NCI-H2107 treated with DMSO at 0.1 percent for 48 hours (cell line): ENCODE data around the gene KIZ.

Experiments used
- DNase-seq: peaks from one replicate; lab custom pipeline; 2025; ENCODE audit not compliant: unreplicated experiment; lab: John Stamatoyannopoulos, UW

Gene KIZ

DNA sequence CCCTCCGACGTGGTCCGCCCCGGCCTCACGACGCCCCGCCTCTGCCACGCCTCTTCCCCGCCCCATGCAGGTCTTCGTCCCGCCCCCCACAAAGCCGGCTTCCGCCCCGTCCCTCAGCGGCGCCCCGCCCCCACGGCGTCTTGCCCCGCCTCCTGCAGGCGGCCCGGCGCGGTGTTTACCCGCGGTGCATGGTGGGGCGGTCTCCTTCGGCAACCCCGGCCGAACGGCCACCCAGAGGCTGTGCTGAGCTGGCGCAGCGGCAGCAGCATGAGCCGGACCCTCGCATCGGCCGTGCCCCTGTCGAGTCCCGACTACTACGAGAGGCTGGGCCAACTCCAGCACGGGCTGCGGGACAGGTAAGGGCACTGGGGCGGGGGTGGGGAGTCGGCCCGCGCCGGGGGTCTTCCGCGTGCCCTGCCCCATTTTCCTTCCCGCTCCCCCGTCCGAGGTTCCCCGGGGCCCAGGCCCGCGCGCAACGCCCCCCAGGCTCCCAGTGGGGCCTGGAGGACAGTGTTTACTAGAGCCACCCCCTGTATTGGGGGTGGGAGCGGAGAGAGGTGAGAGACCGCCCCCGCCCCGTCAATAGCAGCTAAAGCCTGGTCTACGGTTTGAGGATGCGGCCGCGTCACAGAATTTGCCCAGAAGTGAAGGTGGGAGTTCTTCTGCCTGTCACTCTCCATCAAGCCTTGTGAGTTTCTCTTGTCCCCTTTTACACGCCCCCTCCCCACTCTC lies at the start of gene KIZ:
TSS of gene KIZ (plus strand) at position 234 of the 732 bp plus-strand sequence. CDS start at position 268, 34 bp downstream.
- DNase-seq: peak; percentile 39

- no peak for DNase-seq
Observed at GRCh38 chr20:21077809-21078345, 48.0 kb upstream of the KIZ start.

GRCh38 chr20:21082584-21082983 lies 43.3 kb upstream of the KIZ start:
- no peak for DNase-seq

GRCh38 chr20:21083825-21084325 lies 42.0 kb upstream of the KIZ start:
- no peak for DNase-seq

- DNase-seq: no peak
Observed at GRCh38 chr20:21087862-21088540, 37.9 kb upstream of the KIZ start.

GRCh38 chr20:21089391-21089790 lies 36.5 kb upstream of the KIZ start:
- no peak for DNase-seq

GRCh38 chr20:21090111-21090618 lies 35.7 kb upstream of the KIZ start:
- no peak for DNase-seq

DNA sequence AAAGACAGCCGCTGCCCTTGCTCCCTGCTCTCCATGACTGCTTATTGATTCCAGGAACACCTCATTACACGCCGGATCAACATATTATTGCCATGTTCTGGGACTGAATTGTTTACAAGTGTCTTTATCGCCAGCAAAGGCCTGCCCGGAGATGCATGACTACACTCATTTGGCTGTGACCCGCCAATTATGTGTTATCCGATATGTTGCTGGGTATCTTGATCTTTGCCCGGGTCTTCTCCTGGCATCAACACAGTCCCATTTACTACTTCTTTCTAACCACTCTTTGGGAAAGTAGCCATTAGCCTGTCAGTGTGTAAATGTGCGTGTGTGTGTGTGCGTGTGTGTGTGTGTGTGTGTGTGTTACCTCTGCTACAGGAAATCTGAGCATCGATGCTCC lies 35.2 kb upstream of the KIZ start:
- DNase-seq: no peak

DNA sequence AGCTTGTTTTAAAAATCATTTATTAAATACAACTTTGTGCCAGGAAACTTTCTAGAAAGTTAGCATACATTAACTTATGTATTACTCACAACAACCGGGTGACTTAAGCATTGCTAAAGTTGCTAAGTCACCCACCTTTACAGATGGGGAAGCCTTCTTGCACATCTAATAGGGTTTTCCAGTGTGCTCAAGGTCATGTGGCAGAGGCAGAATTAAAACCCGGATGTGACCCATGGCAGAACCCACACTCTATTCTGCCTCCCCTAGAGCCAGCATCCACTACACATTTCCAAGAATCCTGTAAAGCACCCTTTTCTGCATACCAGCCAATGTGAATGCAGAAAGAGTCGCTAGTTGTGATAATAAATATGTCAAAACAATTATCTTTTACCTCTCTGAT lies 33.1 kb upstream of the KIZ start:
- DNase-seq: no peak

GRCh38 chr20:21096321-21097043 lies 29.4 kb upstream of the KIZ start:
- no peak for DNase-seq

GRCh38 chr20:21099751-21100577 lies 25.9 kb upstream of the KIZ start:
- DNase-seq: no peak

GRCh38 chr20:21100578-21101452 lies 25.1 kb upstream of the KIZ start:
- no peak for DNase-seq

DNA sequence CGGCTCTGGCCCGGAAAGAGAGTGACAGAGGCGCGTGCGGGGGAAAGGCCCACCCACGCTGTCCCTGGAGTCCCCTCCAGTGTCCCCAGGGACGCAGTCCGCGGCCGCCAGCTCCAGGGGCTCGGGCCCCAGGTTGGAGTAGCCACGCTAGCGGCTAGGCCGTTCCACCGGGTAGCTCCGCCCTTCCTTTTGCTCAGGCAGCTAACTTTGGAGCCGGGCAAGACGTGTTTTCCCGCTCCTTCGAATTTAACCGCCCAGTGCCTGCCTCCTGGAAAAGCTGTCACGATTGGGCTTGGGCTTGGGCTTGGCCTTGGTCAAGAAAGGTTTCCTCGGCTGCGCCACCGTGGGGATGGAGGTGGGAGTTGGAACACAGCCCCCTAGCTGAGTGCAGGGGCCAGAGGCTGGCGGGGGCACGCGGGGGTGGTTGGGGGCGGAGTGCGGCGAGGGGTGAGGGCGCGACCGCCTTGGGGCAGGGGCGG lies 24.4 kb upstream of the KIZ start:
- no peak for DNase-seq

DNA sequence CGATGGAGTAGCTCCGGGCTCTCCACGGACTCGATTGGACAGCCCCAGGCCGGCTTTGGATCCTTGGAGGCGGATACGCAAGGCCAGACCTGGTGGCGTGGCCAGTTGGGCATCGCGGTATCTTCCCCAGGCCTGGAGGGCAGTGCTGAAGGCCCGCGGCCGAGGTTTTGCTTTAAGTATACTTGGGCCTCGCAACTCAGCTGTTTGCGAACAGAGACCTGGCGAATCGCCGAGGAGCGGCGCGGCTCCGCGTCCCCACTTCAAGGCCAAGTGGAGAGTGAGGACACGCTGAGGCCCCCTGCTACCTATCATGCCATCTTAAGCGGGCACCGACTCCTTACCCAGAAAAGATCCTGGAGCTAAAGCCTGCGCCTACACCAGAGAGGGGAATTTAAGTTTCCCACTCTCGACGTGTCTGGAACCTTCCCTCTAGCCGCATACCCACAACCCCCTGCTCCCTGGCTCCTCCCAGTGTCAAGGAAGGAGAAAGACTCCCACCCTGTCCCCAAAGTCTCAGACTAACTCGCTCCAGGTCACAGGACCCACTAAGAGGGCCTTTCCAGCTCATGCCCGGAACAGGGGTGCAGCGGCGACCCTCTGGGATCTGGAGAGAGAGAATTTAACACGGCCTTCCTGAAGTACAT lies 23.8 kb upstream of the KIZ start:
- DNase-seq: no peak

DNA sequence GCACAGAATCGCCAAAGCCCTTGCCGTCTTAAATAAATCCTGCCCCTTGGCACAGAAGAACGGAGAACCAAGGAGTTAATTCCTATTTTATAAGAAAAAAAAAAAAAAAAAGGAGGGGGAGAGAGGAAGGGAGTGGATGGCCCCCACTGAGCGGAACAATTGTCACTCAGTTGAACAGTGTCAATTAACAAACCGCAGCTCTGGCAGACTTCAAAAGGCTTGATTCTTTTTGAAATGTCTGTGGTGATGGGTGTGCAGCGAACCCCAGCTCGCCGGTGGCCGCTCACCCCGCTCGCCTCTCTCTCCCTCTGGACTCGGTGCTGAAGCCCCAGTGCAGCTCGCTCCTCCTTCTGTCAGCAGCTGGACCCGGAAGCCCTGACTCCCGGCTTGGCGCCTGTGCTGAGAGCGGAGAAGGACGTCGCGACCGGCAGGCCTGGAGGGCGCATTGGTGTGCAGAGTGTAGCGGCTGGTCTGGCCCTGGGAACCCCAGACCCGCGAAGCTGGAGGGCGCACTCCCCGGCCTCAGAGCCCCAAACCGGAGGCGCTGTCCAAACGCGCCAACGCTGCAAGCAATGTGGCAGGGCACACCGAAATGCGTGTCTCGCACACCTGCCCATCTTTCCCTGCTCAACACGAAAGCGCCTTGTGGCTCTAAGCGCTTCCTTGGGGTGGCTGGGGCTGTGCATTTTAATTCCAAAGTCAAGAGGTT lies 23.1 kb upstream of the KIZ start:
- peak; percentile 4 for DNase-seq

DNA sequence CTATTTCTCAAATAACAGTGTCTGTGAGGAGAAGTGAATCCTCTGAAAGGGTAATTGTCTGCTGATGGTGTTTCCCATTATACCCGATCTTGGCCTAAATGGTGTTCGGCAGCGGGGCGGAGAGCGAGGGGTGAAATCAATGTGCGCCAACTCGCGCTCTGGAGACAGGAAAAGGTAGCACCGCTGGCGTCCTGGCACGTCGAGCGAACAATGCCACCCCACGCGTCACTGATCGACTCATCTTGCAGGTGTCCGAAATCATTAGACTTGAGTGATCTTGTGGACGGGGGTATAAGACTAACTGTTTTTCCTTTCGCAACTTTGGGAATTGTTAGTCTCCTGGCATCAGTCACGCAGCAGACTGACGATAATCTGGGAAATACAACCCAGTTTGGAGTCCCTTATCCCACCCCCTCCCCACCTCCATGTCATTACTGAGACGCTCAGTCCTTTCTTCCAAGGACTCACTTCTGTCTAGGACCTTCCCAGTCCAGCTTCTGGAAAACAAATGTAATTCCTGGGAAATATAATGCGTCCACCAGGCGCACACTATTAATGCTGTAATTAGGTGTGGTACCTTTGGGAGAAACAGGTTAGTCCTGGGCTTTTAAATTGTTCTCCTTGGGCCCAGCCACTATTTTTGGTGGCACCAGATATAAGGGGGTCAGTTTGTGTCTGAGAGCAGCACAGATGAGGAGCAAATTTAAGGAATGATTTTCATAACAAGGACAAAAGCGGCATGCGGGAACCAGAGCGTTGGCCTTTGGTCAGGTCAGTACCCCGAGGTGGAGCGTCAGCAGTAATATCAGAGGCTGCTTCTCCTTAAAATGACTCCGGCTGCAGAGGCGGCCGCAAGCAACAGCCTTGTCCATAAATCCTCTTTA lies 22.1 kb upstream of the KIZ start:
- DNase-seq: no peak

DNA sequence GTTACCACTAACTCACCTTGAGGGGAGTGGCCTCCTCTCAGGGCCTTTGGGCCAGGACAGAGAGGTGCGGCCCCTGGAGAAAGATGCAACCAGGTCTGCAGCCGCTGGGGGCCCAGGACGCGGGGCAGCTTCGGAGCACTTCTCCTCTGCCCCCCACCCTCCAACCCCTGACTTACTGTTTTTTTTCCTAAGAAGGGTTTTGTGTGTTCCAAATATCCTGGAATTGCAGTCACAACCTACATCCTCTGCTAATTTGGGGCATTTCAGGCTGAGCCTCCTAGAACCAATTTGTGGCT lies 21.5 kb upstream of the KIZ start:
- no peak for DNase-seq
